HCT116 (cell line): ENCODE results near the gene ASAP2. TPM values are rescaled to one million over a fixed set of nuclear protein-coding genes. Genes with fewer than 3 reads are reported as not detected.

ENCODE experiments used
- ATAC-seq: fragments of 200-7000 bp; cut with Tn5 transposase; 2 replicates; pipeline ENCODE4 v1.9.1; 2020; ENCODE audit warnings: mild to moderate bottlenecking, moderate library complexity
- BruUV-seq: library from RNA; stranded (reverse); fragments of 400-500 nt; replicated peaks from 2 replicates; lab custom pipeline; 2021; lab: Mats Ljungman, UMichigan
- CTCF ChIA-PET: fragments of 300-600 bp; sonication (Branson Sonifier 250); formaldehyde crosslinking; loops from one replicate; lab custom pipeline; 2021; ENCODE audit warnings: antibody characterized with exemption; lab: Charles Lee
- POLR2A ChIA-PET: fragments of 300-600, 350-600 bp; sonication (Branson Sonifier 250); formaldehyde crosslinking; loops from one replicate; lab custom pipeline; 2021; ENCODE audit warnings: antibody characterized with exemption; lab: Charles Lee
- RAD21 ChIA-PET, 2 experiments: fragments of 300-600 bp; sonication (Branson Sonifier 250); formaldehyde crosslinking; loops; one replicate each; lab custom pipeline; 2023; ENCODE audit warnings: low total read pairs in 2 of 2; ENCODE audit not compliant: uncharacterized antibody in 2 of 2, unreplicated experiment in 2 of 2, low non-redundant PET in 1 of 2; lab: Charles Lee
- DNase-seq: peaks from one replicate; pipeline ENCODE4 v3.0.0-alpha.2; 2010; ENCODE audit warnings: low read depth, low spot score
- H2AFZ ChIP-seq: fragments of 200-600 bp; shearing (Covaris generic), sonication (generic); 2 replicates; pipeline ENCODE4 v1.6.1; 2017; ENCODE audit warnings: low read depth, mixed run types, mixed read lengths, antibody characterized with exemption, low read length; ENCODE audit not compliant: poor library complexity, severe bottlenecking
- H3K27ac ChIP-seq: 2 replicates; pipeline ENCODE4 v1.5.1; 2012; ENCODE audit warnings: low read depth, low read length
- H3K27me3 ChIP-seq: fragments of 200-600 bp; sonication (generic); 2 replicates; pipeline ENCODE4 v1.6.1; 2016; ENCODE audit warnings: mixed run types, low read length, mixed read lengths; ENCODE audit not compliant: insufficient read depth
- H3K36me3 ChIP-seq, 2 experiments: fragments of 200-500 bp in 1 of 2; fragments of 200-600 bp in 1 of 2; sonication (Bioruptor generic) in 1 of 2; sonication (generic) in 1 of 2; 2 replicates each; pipeline versions ENCODE4 v1.5.1 to v1.6.1; 2014 to 2016; ENCODE audit warnings: low read length in 2 of 2, inconsistent platforms in 1 of 2, mixed read lengths in 1 of 2, mixed run types in 1 of 2; ENCODE audit not compliant: insufficient read depth in 2 of 2, control insufficient read depth in 1 of 2
- H3K4me1 ChIP-seq, 2 experiments: fragments of 200-600 bp in 1 of 2; sonication (generic) in 1 of 2; 2 replicates each; pipeline versions ENCODE4 v1.5.1 to v1.6.1; 2012 to 2017; ENCODE audit warnings: low read length in 2 of 2, inconsistent platforms in 1 of 2, mild to moderate bottlenecking in 1 of 2, mixed read lengths in 1 of 2, mixed run types in 1 of 2, moderate library complexity in 1 of 2; ENCODE audit not compliant: insufficient read depth in 2 of 2, control insufficient read depth in 1 of 2
- H3K4me2 ChIP-seq: fragments of 200-600 bp; sonication (generic); 2 replicates; pipeline ENCODE4 v1.6.1; 2017; ENCODE audit warnings: mixed run types, low read length, mixed read lengths
- H3K4me3 ChIP-seq, 2 experiments: fragments of 200-600 bp in 1 of 2; sonication (generic) in 1 of 2; replicated peaks in 1 of 2; 2 replicates each; pipeline ENCODE4 v1.5.1; 2011 to 2016; ENCODE audit warnings: low read length in 2 of 2, control low read depth in 1 of 2, low read depth in 1 of 2, mild to moderate bottlenecking in 1 of 2, mixed read lengths in 1 of 2, mixed run types in 1 of 2
- H3K79me2 ChIP-seq: fragments of 200-600 bp; sonication (generic); 2 replicates; pipeline ENCODE4 v1.6.1; 2017; ENCODE audit warnings: mild to moderate bottlenecking, mixed run types, low read length, moderate library complexity, mixed read lengths; ENCODE audit not compliant: insufficient read depth
- H3K9ac ChIP-seq: fragments of 200-600 bp; sonication (generic); 2 replicates; pipeline ENCODE4 v1.6.1; 2016; ENCODE audit warnings: low read length, mixed read lengths
- H3K9me2 ChIP-seq: fragments of 200-600 bp; sonication (generic), shearing (Covaris generic); 2 replicates; pipeline ENCODE4 v1.6.1; 2017; ENCODE audit warnings: mixed run types, mild to moderate bottlenecking, moderate library complexity; ENCODE audit not compliant: insufficient read depth
- H3K9me3 ChIP-seq, 2 experiments: fragments of 200-500 bp in 1 of 2; fragments of 200-600 bp in 1 of 2; sonication (Bioruptor generic) in 1 of 2; sonication (generic) in 1 of 2; 2 replicates each; pipeline ENCODE4 v1.6.1; 2014 to 2017; ENCODE audit warnings: low read length in 2 of 2, mixed read lengths in 2 of 2, inconsistent platforms in 1 of 2, low read depth in 1 of 2, mild to moderate bottlenecking in 1 of 2, mixed run types in 1 of 2, moderate library complexity in 1 of 2; ENCODE audit not compliant: control insufficient read depth in 1 of 2, insufficient read depth in 1 of 2
- H4K20me1 ChIP-seq: fragments of 200-600 bp; sonication (generic), shearing (Covaris generic); 2 replicates; pipeline ENCODE4 v1.6.1; 2017; ENCODE audit warnings: mixed run types, mild to moderate bottlenecking, moderate library complexity; ENCODE audit not compliant: insufficient read depth
- ATF3 ChIP-seq: IDR thresholded peaks from 2 replicates; pipeline ENCODE4 v1.6.1; 2012
- CBX3 ChIP-seq: IDR thresholded peaks from 2 replicates; pipeline ENCODE4 v1.6.1; 2012; ENCODE audit warnings: low read depth
- CEBPB ChIP-seq: IDR thresholded peaks from 2 replicates; pipeline ENCODE4 v1.6.1; 2012; ENCODE audit warnings: low read depth
- EGR1 ChIP-seq: IDR thresholded peaks from 2 replicates; pipeline ENCODE4 v1.6.1; 2012; ENCODE audit warnings: low read depth
- ELF1 ChIP-seq: IDR thresholded peaks from 2 replicates; pipeline ENCODE4 v1.6.1; 2012; ENCODE audit warnings: low read depth, borderline replicate concordance
- EZH2 ChIP-seq: fragments of 200-600 bp; sonication (generic); IDR thresholded peaks from 2 replicates; pipeline ENCODE4 v1.6.1; 2017; ENCODE audit warnings: antibody characterized with exemption, mixed run types
- EZH2phosphoT487 ChIP-seq: fragments of 200-600 bp; IDR thresholded peaks from 2 replicates; pipeline ENCODE4 v1.6.1; 2018; ENCODE audit warnings: antibody characterized with exemption, borderline replicate concordance
- JUND ChIP-seq: IDR thresholded peaks from 2 replicates; pipeline ENCODE4 v1.6.1; 2012
- POLR2A ChIP-seq: IDR thresholded peaks from 2 replicates; pipeline ENCODE4 v1.7.0; 2011; ENCODE audit warnings: borderline replicate concordance; ENCODE audit not compliant: insufficient read depth, insufficient read length; ENCODE audit errors: extremely low read depth
- POLR2AphosphoS5 ChIP-seq: IDR thresholded peaks from 2 replicates; pipeline ENCODE4 v1.6.1; 2011; ENCODE audit warnings: mild to moderate bottlenecking, low read depth, low read length, moderate library complexity
- RAD21 ChIP-seq: IDR thresholded peaks from 2 replicates; pipeline ENCODE4 v1.6.1; 2012; ENCODE audit warnings: low read depth, mild to moderate bottlenecking
- REST ChIP-seq: IDR thresholded peaks from 2 replicates; pipeline ENCODE4 v1.6.1; 2012; ENCODE audit warnings: low read depth
- SIN3A ChIP-seq: IDR thresholded peaks from 2 replicates; pipeline ENCODE4 v1.6.1; 2012; ENCODE audit warnings: low read depth
- SP1 ChIP-seq: IDR thresholded peaks from 2 replicates; pipeline ENCODE4 v1.6.1; 2012; ENCODE audit warnings: low read depth
- SRF ChIP-seq: IDR thresholded peaks from 2 replicates; pipeline ENCODE4 v1.6.1; 2012; ENCODE audit warnings: low read depth
- ZFX ChIP-seq: fragments of 450-650 bp; IDR thresholded peaks from 2 replicates; pipeline ENCODE4 v1.6.1; 2017
- ZNF274 ChIP-seq: fragments of 200-500 bp; sonication (Bioruptor generic); IDR thresholded peaks from 2 replicates; pipeline ENCODE4 v1.6.1; 2014; ENCODE audit warnings: mild to moderate bottlenecking, low read depth, low read length, inconsistent platforms
- intact Hi-C: fragments of 100-400 bp; cut with micrococcal nuclease; formaldehyde crosslinking; loops from 2 replicates; pipeline ENCODE4 v1.10.0; 2022
- total RNA-seq: library from RNA; stranded (reverse); gene quantifications from one replicate; pipeline ENCODE4 v1.2.1, GENCODE V29; 2021; ENCODE audit not compliant: unreplicated experiment

ASAP2 gene
- total RNA-seq, 1 experiment from 2014 or later: 16.5 TPM

- ChIA-PET POLR2A (no interaction called here), RAD21 (no interaction called here), CTCF (no interaction called here)
- Histone ChIP-seq H3K4me3 (no peak overlapping the region), H3K79me2 (peaks cover 19% of the 10 kb centered on the region; the same call in 1 of the 2 replicates), H3K27me3 (no peaks in the 10 kb centered on the region), H4K20me1 (no peaks in the 10 kb centered on the region), H3K9ac (no peak overlapping the region), H3K4me1 (peaks cover 10 to 62% of the 10 kb centered on the region in 2 experiments), H3K4me2 (no peak overlapping the region), H3K9me3 (no peaks in the 10 kb centered on the region), H2AFZ (no peak overlapping the region), H3K9me2 (no peaks in the 10 kb centered on the region), H3K27ac (no peak overlapping the region), H3K36me3 (no peaks in the 10 kb centered on the region)
- no peak for ATAC-seq
- intact Hi-C loops: no loop called here
- BruUV-seq: no TSS peak
- DNase-seq: no peak
- TF ChIP-seq EGR1 (no peak), SIN3A (no peak), ELF1 (no peak), POLR2A (no peak), JUND (no peak), EZH2 (no peak), RAD21 (no peak), ZFX (no peak), CBX3 (no peak), CEBPB (no peak)
These were observed 40.6 kb downstream of the ASAP2 start for GRCh38 chr2:9247177-9247576.

- H2AFZ ChIP-seq: no peak overlapping the region
- ATAC-seq: no peak
- H3K9ac ChIP-seq: no peak overlapping the region
- no peaks in the 10 kb centered on the region for H3K36me3 ChIP-seq
- H3K27ac ChIP-seq: no peak overlapping the region
- no TSS peak for BruUV-seq
- H3K4me2 ChIP-seq: no peak overlapping the region
- H3K9me2 ChIP-seq: no peaks in the 10 kb centered on the region
- no peaks in the 10 kb centered on the region for H4K20me1 ChIP-seq
- intact Hi-C loops: no loop called here
- CTCF ChIA-PET: no interaction called here
- RAD21 ChIA-PET: no interaction called here
- no peak for DNase-seq
- no peak overlapping the region for H3K4me3 ChIP-seq
- peaks cover 13% of the 10 kb centered on the region; the same call in 1 of the 2 replicates for H3K79me2 ChIP-seq
- POLR2A ChIA-PET: no interaction called here
- H3K9me3 ChIP-seq: no peaks in the 10 kb centered on the region
- peaks cover 10 to 59% of the 10 kb centered on the region in 2 experiments for H3K4me1 ChIP-seq
- no peaks in the 10 kb centered on the region for H3K27me3 ChIP-seq
- TF ChIP-seq ZFX (no peak), EZH2 (no peak), CEBPB (no peak), ATF3 (no peak), POLR2AphosphoS5 (no peak), RAD21 (no peak), CBX3 (no peak), ELF1 (no peak), EZH2phosphoT487 (no peak), SRF (no peak), SP1 (no peak), POLR2A (no peak), JUND (no peak), SIN3A (no peak), REST (no peak), ZNF274 (no peak), EGR1 (no peak)
These were observed 41.2 kb downstream of the ASAP2 start for GRCh38 chr2:9247786-9248185.
